Tibial nerve (tissue), 4 donors: ENCODE measurements around the gene POU3F1. TPM values are rescaled to one million over a fixed set of nuclear protein-coding genes. Genes with fewer than 3 reads are reported as not detected.

Experiments used
- DNase-seq, 2 donors: peaks; one replicate each; pipeline ENCODE4 v3.0.0-alpha.2; 2019; ENCODE audit warnings: low spot score in 2 of 2
- H3K27ac ChIP-seq, 4 donors: fragments of 200-600 bp; sonication (generic) in 3 of 4; one replicate each; pipeline ENCODE4 v1.5.1; 2017 to 2019; ENCODE audit warnings: mild to moderate bottlenecking in 1 of 4
- H3K27me3 ChIP-seq, 2 donors: fragments of 200-600 bp; sonication (generic) in 1 of 2; one replicate each; pipeline versions ENCODE4 v1.5.1 to v1.6.0; 2017 to 2019
- H3K36me3 ChIP-seq, 3 donors: fragments of 200-600 bp; sonication (generic); one replicate each; pipeline ENCODE4 v1.5.1; 2018 to 2019
- H3K4me1 ChIP-seq, 4 donors: fragments of 200-600 bp; sonication (generic) in 3 of 4; one replicate each; pipeline ENCODE4 v1.5.1; 2017 to 2019
- H3K4me3 ChIP-seq, 4 donors: fragments of 200-600 bp; sonication (generic) in 3 of 4; one replicate each; pipeline ENCODE4 v1.5.1; 2017 to 2019; ENCODE audit warnings: mild to moderate bottlenecking in 1 of 4, moderate library complexity in 1 of 4
- H3K9me3 ChIP-seq, 4 donors: fragments of 200-600 bp; sonication (generic) in 3 of 4; one replicate each; pipeline ENCODE4 v1.5.1; 2017 to 2019
- EP300 ChIP-seq, 2 donors: sonication (generic); formaldehyde crosslinking; IDR thresholded peaks; one replicate each; pipeline ENCODE4 v1.6.1; 2017; ENCODE audit warnings: antibody characterized with exemption in 2 of 2, mild to moderate bottlenecking in 1 of 2
- POLR2A ChIP-seq, 2 donors: fragments of 450-650 bp; IDR thresholded peaks; one replicate each; pipeline ENCODE4 v1.6.1; 2017; ENCODE audit warnings: antibody characterized with exemption in 2 of 2, mild to moderate bottlenecking in 2 of 2, moderate library complexity in 2 of 2
- WGBS, 2 donors: methylation state at CpG; one replicate each; pipeline ENCODE4 v1.1.5; 2018; 5-methylcytosine and 5-hydroxymethylcytosine counted together
- total RNA-seq, 4 donors: library from RNA; depleted of rRNA; stranded (reverse); fragments of >200 nt; gene quantifications; one replicate each; pipeline ENCODE4 v1.1.0, GENCODE V29; 2016
- TF ChIP-seq, protein P1 (sequence below), 5 experiments: fragments of 200-600 bp in 3 of 5; fragments of 450-650 bp in 2 of 5; sonication (generic) in 3 of 5; IDR thresholded peaks; one replicate each; pipeline ENCODE4 v1.5.1; 2016 to 2019; ENCODE audit warnings: antibody characterized with exemption in 5 of 5, mild to moderate bottlenecking in 3 of 5, moderate library complexity in 2 of 5

Gene POU3F1
- total RNA-seq, 4 donors from 2014 or later = 11.6 to 53.4 (median 24.8) TPM

DNA sequence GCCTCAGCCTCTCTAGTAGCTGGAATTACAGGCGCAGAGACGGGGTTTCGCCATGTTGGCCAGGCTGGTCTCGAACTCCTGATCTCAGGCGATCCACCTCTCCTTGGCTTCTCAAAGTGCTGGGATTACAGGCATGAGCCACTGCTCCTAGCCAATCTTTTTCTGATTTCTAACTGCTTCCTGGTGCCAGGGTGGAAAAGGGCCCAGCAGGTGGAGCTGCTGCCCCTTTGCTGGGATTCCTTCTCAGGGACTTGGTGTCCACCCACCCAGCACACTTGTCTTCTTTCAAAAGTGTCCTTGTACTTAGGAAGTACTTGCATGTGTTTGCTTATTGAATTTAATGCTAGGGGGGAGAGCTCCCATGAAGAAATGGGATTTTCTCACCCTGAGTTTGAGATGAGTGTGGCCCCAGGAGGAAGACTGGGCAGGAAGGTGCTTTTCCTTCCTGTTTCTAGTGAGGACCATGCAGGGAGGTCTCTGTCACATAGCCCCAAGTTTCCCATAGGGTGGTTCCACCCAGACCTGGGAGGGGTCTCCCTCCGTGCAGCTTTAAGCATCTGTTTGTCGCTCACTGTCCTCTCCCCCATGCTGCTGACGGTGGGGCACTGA lies 19.9 kb downstream of the POU3F1 start:
- Histone ChIP-seq H3K4me1 (peaks cover 0 to 49% (median 36%) of the 10 kb centered on the region in 4 donors), H3K36me3 (peaks cover 10 to 51% (median 13%) of the 10 kb centered on the region in 3 donors), H3K9me3 (no peaks in the 10 kb centered on the region), H3K27ac (peak overlapping the region in 3 of 4 donors; percentile 11 to 95 (median 86)), H3K27me3 (no peaks in the 10 kb centered on the region), H3K4me3 (no peak overlapping the region)
- 66 to 72% methylated on average over 8 of the region's 8 CpGs for WGBS, 2 donors
- DNase-seq = no peak
- TF ChIP-seq, protein P1, sequence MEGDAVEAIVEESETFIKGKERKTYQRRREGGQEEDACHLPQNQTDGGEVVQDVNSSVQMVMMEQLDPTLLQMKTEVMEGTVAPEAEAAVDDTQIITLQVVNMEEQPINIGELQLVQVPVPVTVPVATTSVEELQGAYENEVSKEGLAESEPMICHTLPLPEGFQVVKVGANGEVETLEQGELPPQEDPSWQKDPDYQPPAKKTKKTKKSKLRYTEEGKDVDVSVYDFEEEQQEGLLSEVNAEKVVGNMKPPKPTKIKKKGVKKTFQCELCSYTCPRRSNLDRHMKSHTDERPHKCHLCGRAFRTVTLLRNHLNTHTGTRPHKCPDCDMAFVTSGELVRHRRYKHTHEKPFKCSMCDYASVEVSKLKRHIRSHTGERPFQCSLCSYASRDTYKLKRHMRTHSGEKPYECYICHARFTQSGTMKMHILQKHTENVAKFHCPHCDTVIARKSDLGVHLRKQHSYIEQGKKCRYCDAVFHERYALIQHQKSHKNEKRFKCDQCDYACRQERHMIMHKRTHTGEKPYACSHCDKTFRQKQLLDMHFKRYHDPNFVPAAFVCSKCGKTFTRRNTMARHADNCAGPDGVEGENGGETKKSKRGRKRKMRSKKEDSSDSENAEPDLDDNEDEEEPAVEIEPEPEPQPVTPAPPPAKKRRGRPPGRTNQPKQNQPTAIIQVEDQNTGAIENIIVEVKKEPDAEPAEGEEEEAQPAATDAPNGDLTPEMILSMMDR (IDR thresholded peaks at IDR 0.05) = peak; percentile 52 to 76 (median 73)
- TF ChIP-seq POLR2A (IDR thresholded peaks at IDR 0.05) (no peak), EP300 (IDR thresholded peaks at IDR 0.05) (peak in 1 of 2 donors; percentile 25)

DNA sequence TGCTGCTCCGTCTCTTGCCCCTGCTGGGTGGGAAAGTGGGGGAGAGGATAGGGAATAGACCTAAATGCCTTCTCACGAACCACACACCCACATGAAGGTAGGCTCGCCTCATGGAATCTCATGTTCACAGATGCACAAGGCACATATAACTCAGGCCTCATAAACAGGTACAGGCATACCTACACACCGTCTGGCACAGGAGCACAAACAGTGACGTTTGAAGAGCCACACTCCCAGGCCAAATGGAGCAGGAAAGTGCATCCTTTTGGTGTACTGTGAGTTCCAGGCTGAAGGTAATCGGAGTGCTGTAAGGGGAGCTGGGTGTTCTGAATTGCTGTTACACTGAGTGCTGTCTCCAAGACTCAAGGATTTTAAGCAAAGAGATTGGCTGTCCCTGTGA lies 20.9 kb downstream of the POU3F1 start:
- Histone ChIP-seq H3K4me3 (no peak overlapping the region), H3K9me3 (no peaks in the 10 kb centered on the region), H3K27me3 (no peaks in the 10 kb centered on the region), H3K4me1 (peaks cover 0 to 38% (median 26%) of the 10 kb centered on the region in 4 donors), H3K27ac (peak overlapping the region in 2 of 4 donors; percentile 1 to 95), H3K36me3 (peaks cover 10 to 62% (median 13%) of the 10 kb centered on the region in 3 donors)
- no peak for DNase-seq
- 76 to 78% methylated on average over 6 of the region's 6 CpGs for WGBS, 2 donors
- TF ChIP-seq EP300 (IDR thresholded peaks at IDR 0.05) (no peak), POLR2A (IDR thresholded peaks at IDR 0.05) (no peak)
- TF ChIP-seq, protein P1 (IDR thresholded peaks at IDR 0.05) = no peak

DNA sequence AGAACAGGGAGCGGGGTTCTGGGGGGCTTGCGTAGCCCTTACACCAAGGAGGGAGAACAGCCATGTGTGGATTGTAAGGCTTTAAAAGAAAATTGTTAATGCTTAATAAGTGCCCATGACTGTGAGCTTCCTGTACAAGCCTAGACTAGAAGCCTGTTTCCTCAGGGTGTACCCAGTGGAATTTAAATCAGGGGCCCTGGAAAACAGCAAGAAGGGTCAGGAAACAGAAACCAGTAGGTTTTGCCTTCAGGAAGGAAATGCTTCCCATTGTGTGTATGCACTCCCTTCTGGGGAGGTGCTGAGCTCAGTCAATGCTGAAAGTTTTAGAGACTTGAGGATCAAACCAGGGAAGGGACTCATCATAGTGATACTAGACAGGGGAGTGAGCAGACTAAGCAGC lies 21.4 kb downstream of the POU3F1 start:
- Histone ChIP-seq H3K4me3 (no peak overlapping the region), H3K9me3 (no peaks in the 10 kb centered on the region), H3K27ac (peak overlapping the region in 1 of 4 donors; percentile 95), H3K27me3 (no peaks in the 10 kb centered on the region), H3K4me1 (peaks cover 0 to 34% (median 22%) of the 10 kb centered on the region in 4 donors), H3K36me3 (peaks cover 10 to 66% (median 14%) of the 10 kb centered on the region in 3 donors)
- no peak for TF ChIP-seq EP300 (IDR thresholded peaks at IDR 0.05)
- TF ChIP-seq POLR2A (IDR thresholded peaks at IDR 0.05) = no peak
- TF ChIP-seq, protein P1 (IDR thresholded peaks at IDR 0.05) = no peak
- 97 to 100% methylated on average over 2 of the region's 2 CpGs for WGBS, 2 donors
- no peak for DNase-seq

DNA sequence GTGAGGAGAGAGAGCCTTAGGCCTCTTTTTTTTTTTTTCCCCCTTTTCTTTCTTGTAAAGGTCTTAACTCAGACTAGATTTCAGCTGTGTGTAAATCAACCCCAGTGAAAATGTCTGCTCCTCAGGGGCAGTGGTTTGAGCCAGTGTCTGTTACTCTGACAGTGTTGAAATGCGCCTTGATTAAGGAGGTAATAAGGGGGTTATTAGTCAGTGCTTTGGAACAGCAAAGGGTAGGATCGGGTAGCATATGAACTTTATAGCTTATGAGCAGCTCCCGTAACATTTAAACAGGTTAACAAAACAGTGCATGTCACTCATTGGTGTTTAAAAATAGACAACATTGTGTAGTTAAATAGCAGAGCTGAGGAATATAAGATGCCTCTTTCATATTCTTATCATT lies 23.8 kb downstream of the POU3F1 start:
- Histone ChIP-seq H3K27ac (peak overlapping the region in 1 of 4 donors; percentile 14), H3K9me3 (no peaks in the 10 kb centered on the region), H3K4me1 (peaks cover 0 to 19% (median 5%) of the 10 kb centered on the region in 4 donors), H3K36me3 (peaks cover 10 to 85% (median 22%) of the 10 kb centered on the region in 3 donors), H3K27me3 (no peaks in the 10 kb centered on the region), H3K4me3 (no peak overlapping the region)
- no peak for DNase-seq
- TF ChIP-seq, protein P1 (IDR thresholded peaks at IDR 0.05) = no peak
- WGBS, 2 donors = 68 to 75% methylated on average over 3 of the region's 3 CpGs

DNA sequence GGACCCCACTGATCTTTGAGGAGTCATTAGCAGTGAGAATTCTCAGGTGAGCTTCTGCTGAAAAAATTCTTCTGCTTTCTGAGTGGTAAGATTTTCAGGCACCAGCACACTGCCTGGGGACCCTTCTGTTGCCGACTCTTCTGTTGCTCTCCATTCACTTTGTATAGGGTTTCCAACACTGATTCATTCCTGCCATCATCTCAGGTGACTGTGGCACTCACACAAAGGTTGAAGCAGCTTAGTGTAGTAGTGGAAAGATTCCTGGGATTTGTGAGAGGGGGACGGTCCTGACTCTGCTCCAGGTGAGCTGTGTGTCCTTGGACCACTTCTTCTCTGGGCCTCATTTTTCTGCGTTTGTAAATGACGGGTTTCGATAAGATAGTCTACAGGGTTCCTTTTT lies 24.6 kb downstream of the POU3F1 start:
- Histone ChIP-seq H3K9me3 (no peaks in the 10 kb centered on the region), H3K36me3 (peaks cover 10 to 88% (median 22%) of the 10 kb centered on the region in 3 donors), H3K27me3 (no peaks in the 10 kb centered on the region), H3K4me3 (no peak overlapping the region), H3K4me1 (peaks cover 0 to 21% (median 1%) of the 10 kb centered on the region in 4 donors), H3K27ac (peak overlapping the region in 2 of 4 donors; percentile 14)
- no peak for DNase-seq
- TF ChIP-seq POLR2A (IDR thresholded peaks at IDR 0.05) (no peak), EP300 (IDR thresholded peaks at IDR 0.05) (no peak)
- TF ChIP-seq, protein P1 (IDR thresholded peaks at IDR 0.05) = no peak
- 94 to 95% methylated on average over 5 of the region's 5 CpGs for WGBS, 2 donors
